NB4 (cell line): ENCODE data around the gene S1PR1.

Experiments
- POLR2A ChIP-seq: IDR thresholded peaks from 2 replicates; pipeline ENCODE4 v1.6.1; 2011; ENCODE audit warnings: mild to moderate bottlenecking; ENCODE audit not compliant: insufficient read length; ENCODE audit errors: extremely low read depth
- TF ChIP-seq, protein P1 (sequence below): IDR thresholded peaks from one replicate; pipeline ENCODE4 v1.5.1; 2012; ENCODE audit warnings: low read depth, low read length
- TF ChIP-seq, protein P2 (sequence below): IDR thresholded peaks from 2 replicates; pipeline ENCODE4 v1.6.1; 2011; ENCODE audit warnings: low read depth, low read length

DNA sequence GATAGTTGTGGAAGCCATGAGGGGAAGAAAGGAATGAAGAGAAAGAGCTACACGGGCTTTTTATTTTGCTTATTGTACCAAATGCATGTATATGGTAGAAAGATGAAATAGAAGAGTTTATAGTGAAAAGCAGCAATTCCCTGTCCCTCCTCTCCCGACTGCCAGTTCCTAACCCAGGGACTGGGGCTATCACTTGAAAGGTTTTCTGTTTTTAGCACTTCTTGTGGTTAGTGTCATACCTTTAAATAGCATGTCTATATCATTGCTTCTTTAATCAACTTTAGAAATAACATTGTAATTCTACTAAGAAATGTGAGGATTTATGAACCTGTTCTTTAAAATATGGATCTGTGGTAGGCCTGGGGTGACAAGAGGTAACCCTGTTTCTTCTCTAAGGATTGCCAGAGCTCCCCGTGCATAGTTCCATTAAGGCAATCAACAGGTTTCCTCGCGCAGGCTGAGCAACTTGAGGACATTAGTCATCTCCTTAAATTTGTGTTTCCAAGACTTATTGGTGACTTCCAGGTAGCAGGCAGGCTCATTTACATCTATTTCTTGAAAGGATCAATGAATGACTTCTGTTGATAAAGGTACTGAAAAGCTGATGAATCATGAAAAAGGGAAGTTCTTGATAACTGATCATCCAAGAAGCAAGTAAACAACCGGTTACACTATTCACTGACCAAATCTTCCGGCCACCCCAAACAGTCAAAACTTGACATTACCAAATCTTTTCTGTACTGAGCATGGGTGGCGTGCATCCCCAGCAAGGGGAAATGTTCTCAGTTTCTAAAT, 37.8 kb upstream of the S1PR1 start:
- TF ChIP-seq, protein P1, sequence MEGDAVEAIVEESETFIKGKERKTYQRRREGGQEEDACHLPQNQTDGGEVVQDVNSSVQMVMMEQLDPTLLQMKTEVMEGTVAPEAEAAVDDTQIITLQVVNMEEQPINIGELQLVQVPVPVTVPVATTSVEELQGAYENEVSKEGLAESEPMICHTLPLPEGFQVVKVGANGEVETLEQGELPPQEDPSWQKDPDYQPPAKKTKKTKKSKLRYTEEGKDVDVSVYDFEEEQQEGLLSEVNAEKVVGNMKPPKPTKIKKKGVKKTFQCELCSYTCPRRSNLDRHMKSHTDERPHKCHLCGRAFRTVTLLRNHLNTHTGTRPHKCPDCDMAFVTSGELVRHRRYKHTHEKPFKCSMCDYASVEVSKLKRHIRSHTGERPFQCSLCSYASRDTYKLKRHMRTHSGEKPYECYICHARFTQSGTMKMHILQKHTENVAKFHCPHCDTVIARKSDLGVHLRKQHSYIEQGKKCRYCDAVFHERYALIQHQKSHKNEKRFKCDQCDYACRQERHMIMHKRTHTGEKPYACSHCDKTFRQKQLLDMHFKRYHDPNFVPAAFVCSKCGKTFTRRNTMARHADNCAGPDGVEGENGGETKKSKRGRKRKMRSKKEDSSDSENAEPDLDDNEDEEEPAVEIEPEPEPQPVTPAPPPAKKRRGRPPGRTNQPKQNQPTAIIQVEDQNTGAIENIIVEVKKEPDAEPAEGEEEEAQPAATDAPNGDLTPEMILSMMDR: no peak
- TF ChIP-seq, protein P2, sequence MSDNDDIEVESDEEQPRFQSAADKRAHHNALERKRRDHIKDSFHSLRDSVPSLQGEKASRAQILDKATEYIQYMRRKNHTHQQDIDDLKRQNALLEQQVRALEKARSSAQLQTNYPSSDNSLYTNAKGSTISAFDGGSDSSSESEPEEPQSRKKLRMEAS: no peak
- no peak for TF ChIP-seq POLR2A
